WTC11 (cell line): ENCODE data around the gene NOC2L. TPM values are rescaled to one million over a fixed set of nuclear protein-coding genes. Genes with fewer than 3 reads are reported as not detected.

Experiments used
- ATAC-seq: fragments of 200-7000 bp; cut with Tn5 transposase; 2 replicates; pipeline ENCODE4 v1.10.0; 2021; ENCODE audit warnings: mild to moderate bottlenecking, moderate library complexity
- CTCF ChIA-PET: fragments of 300-600 bp; sonication (Branson Sonifier 250); formaldehyde crosslinking; loops from one replicate; lab custom pipeline; 2021; ENCODE audit warnings: antibody characterized with exemption; lab: Charles Lee
- POLR2A ChIA-PET: fragments of 350-600 bp; sonication (Branson Sonifier 250); formaldehyde crosslinking; loops from one replicate; lab custom pipeline; 2021; ENCODE audit warnings: antibody characterized with exemption; lab: Charles Lee
- DNase-seq: peaks from one replicate; pipeline ENCODE4 v3.0.0; 2021; ENCODE audit warnings: low spot score
- H3K27ac Mint-ChIP-seq: 2 replicates; pipeline ENCODE4 v1.8.0; 2021; ENCODE audit warnings: mixed read lengths
- H3K27me3 Mint-ChIP-seq: 2 replicates; pipeline ENCODE4 v1.8.0; 2021; ENCODE audit warnings: low read depth, mild to moderate bottlenecking, moderate library complexity, mixed read lengths
- H3K36me3 Mint-ChIP-seq: 2 replicates; pipeline ENCODE4 v1.8.0; 2021; ENCODE audit warnings: mixed read lengths
- H3K4me1 Mint-ChIP-seq: 2 replicates; pipeline ENCODE4 v1.8.0; 2022; ENCODE audit warnings: mixed read lengths
- H3K4me3 Mint-ChIP-seq: 2 replicates; pipeline ENCODE4 v1.8.0; 2021; ENCODE audit warnings: mild to moderate bottlenecking, moderate library complexity, mixed read lengths
- H3K9me3 Mint-ChIP-seq: 2 replicates; pipeline ENCODE4 v1.8.0; 2021; ENCODE audit warnings: mixed read lengths
- CREB1 ChIP-seq: sonication (generic); formaldehyde crosslinking; IDR thresholded peaks from 2 replicates; pipeline ENCODE4 v1.8.0; 2023; ENCODE audit warnings: mild to moderate bottlenecking, missing genetic modification reagents
- HMGXB4 ChIP-seq: sonication (generic); formaldehyde crosslinking; IDR thresholded peaks from 2 replicates; pipeline ENCODE4 v1.8.1; 2023; ENCODE audit warnings: mild to moderate bottlenecking, moderate library complexity, missing genetic modification reagents
- KAT7 ChIP-seq: sonication (generic); formaldehyde crosslinking; IDR thresholded peaks from 2 replicates; pipeline ENCODE4 v1.8.1; 2023; ENCODE audit warnings: missing genetic modification reagents, mild to moderate bottlenecking, borderline replicate concordance
- MAX ChIP-seq: sonication (generic); formaldehyde crosslinking; IDR thresholded peaks from 2 replicates; pipeline ENCODE4 v1.8.0; 2022; ENCODE audit warnings: mild to moderate bottlenecking, missing genetic modification reagents
- MLX ChIP-seq: sonication (generic); formaldehyde crosslinking; IDR thresholded peaks from 2 replicates; pipeline ENCODE4 v1.8.1; 2023; ENCODE audit warnings: mild to moderate bottlenecking, missing genetic modification reagents, moderate library complexity
- NR1H2 ChIP-seq: sonication (generic); formaldehyde crosslinking; IDR thresholded peaks from 2 replicates; pipeline ENCODE4 v1.9.0; 2021; ENCODE audit warnings: mild to moderate bottlenecking, moderate library complexity, missing genetic modification reagents
- ZMAT4 ChIP-seq: fragments of 250-450 bp; sonication (Bioruptor Pico); IDR thresholded peaks from 2 replicates; pipeline ENCODE4 v1.9.0; 2021; ENCODE audit warnings: mild to moderate bottlenecking
- ZNF263 ChIP-seq: sonication (generic); formaldehyde crosslinking; IDR thresholded peaks from 2 replicates; pipeline ENCODE4 v1.8.1; 2022; ENCODE audit warnings: low read depth, mild to moderate bottlenecking, moderate library complexity, missing genetic modification reagents
- ZNF671 ChIP-seq: fragments of 250-450 bp; sonication (Bioruptor Pico); IDR thresholded peaks from 2 replicates; pipeline ENCODE4 v1.8.0; 2021; ENCODE audit warnings: mild to moderate bottlenecking
- total RNA-seq: library from RNA; stranded (reverse); gene quantifications from 3 replicates; pipeline ENCODE4 v1.2.3, GENCODE V29; 2021
- TF ChIP-seq, protein P1 (sequence below): sonication (generic); formaldehyde crosslinking; IDR thresholded peaks from 2 replicates; pipeline ENCODE4 v1.8.0; 2022; ENCODE audit warnings: missing genetic modification reagents
- TF ChIP-seq, protein P2 (sequence below): sonication (generic); formaldehyde crosslinking; conservative IDR thresholded peaks from 2 replicates; pipeline ENCODE4 v1.8.1; 2022; ENCODE audit warnings: mild to moderate bottlenecking, missing genetic modification reagents

The NOC2L gene
- total RNA-seq, 1 experiment from 2014 or later, result 182 TPM

DNA sequence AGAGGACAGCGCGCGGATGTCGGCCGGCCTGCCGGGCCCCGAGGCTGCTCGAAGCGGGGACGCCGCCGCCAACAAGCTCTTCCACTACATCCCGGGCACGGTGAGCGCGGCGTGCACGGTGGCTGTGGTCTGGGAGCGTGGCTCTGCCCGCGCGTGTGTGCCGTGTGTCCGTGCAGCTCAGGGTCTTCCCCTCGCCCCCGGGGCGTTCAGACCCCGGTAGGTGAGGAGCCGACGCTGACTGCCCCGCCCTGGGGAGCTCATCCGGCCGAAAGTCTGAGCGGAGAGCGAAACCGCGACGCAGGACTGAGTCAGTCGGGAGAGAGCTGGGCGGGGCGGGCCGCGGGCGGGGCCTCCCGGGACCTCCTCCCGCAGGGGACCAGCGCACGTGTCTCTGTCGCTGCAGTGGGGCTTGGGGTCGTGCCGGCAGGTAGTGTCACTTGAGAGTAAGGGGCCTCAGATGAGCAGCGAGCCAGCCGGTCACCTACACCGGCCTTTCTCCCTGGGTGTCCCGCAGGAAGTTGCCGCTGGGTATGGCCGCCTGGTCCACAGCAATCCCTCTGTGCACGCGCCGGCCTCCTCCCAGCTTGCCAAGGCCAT lies 7.7 kb upstream of the NOC2L start (continued):
- TF ChIP-seq HMGXB4 (peak; percentile 26; the same call in 1 of the 2 replicates), NR1H2 (no peak), ZNF263 (CRISPR knock-in tag) (no peak), KAT7 (CRISPR knock-in tag) (no peak), MAX (CRISPR knock-in tag) (peak; percentile 62; the same call in 1 of the 2 replicates), CREB1 (no peak), ZMAT4 (no peak)
- TF ChIP-seq, protein P1, sequence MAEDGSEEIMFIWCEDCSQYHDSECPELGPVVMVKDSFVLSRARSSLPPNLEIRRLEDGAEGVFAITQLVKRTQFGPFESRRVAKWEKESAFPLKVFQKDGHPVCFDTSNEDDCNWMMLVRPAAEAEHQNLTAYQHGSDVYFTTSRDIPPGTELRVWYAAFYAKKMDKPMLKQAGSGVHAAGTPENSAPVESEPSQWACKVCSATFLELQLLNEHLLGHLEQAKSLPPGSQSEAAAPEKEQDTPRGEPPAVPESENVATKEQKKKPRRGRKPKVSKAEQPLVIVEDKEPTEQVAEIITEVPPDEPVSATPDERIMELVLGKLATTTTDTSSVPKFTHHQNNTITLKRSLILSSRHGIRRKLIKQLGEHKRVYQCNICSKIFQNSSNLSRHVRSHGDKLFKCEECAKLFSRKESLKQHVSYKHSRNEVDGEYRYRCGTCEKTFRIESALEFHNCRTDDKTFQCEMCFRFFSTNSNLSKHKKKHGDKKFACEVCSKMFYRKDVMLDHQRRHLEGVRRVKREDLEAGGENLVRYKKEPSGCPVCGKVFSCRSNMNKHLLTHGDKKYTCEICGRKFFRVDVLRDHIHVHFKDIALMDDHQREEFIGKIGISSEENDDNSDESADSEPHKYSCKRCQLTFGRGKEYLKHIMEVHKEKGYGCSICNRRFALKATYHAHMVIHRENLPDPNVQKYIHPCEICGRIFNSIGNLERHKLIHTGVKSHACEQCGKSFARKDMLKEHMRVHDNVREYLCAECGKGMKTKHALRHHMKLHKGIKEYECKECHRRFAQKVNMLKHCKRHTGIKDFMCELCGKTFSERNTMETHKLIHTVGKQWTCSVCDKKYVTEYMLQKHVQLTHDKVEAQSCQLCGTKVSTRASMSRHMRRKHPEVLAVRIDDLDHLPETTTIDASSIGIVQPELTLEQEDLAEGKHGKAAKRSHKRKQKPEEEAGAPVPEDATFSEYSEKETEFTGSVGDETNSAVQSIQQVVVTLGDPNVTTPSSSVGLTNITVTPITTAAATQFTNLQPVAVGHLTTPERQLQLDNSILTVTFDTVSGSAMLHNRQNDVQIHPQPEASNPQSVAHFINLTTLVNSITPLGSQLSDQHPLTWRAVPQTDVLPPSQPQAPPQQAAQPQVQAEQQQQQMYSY (CRISPR knock-in tag), result no peak

DNA sequence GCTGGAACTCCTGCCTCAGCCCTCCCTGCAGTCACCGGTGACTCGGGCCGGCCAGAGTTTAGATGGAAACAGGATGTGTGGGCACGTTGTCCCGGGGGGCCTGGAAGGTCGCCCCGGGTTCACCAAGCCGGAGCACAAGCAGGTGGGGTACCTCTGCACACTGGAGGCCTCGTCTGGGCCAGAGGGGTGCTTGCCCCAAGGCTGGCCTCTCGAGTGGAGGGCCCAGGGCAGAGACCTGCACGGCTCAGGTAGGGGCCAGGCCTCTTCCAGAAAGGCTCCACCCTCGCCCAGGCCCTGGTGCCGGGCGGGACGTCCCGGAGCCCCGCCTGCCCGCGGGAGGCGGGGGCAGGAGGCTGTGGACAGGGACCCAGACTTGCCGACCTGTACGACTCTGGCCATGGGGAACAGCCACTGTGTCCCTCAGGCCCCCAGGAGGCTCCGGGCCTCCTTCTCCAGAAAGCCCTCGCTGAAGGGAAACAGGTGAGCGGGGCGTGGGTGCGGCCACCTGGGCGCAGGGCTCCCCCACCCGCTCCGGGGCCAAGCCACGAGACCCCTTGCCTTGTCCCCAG lies 7.2 kb upstream of the NOC2L start, which contains the start of gene PLEKHN1:
PLEKHN1 (plus strand) TSS at position 348 of the 569 bp plus-strand sequence; CDS start at position 398, 50 bp downstream.
- CTCF ChIA-PET, result interaction anchor here (0.8 to 2.3 kb wide), 12 partner anchors 10 to 325 kb away, joined by 3 to 21 read pairs (median 5); partner anchors contain the start of gene PERM1
- DNase-seq (peak; percentile 50), ATAC-seq (peak; percentile 73)
- 0 out of 2 replicates have a peak, but pooled peaks have one; percentile 20 for TF ChIP-seq ZNF671
- TF ChIP-seq HMGXB4, result peak; percentile 22; the same call in 1 of the 2 replicates
- TF ChIP-seq MLX (CRISPR knock-in tag), result no peak
- Mint-ChIP-seq H3K4me3 (peak within 1 kb of the TSS; percentile 62), H3K9me3 (no peaks in the 10 kb centered on the region; the same call in 1 of the 2 replicates), H3K4me1 (0 out of 2 replicates have a peak, but pooled peaks cover 2% of the 10 kb centered on the region), H3K36me3 (0 out of 2 replicates have a peak, but pooled peaks cover 2% of the 10 kb centered on the region), H3K27ac (no peak within 1 kb of the TSS), H3K27me3 (peaks cover 40% of the 10 kb centered on the region)
- POLR2A ChIA-PET, result interaction anchor here (1.2 kb wide), 1 partner anchor 73 kb away, joined by 4 read pairs; no protein-coding TSS in a partner anchor

- Mint-ChIP-seq H3K9me3 (no peaks in the 10 kb centered on the region; the same call in 1 of the 2 replicates), H3K27ac (no peak overlapping the region), H3K27me3 (peaks cover 40% of the 10 kb centered on the region), H3K4me3 (no peak overlapping the region), H3K4me1 (0 out of 2 replicates have a peak, but pooled peaks cover 3% of the 10 kb centered on the region), H3K36me3 (0 out of 2 replicates have a peak, but pooled peaks cover 2% of the 10 kb centered on the region)
- ChIA-PET POLR2A (no interaction called here), CTCF (no interaction called here)
- DNase-seq, result no peak
- no peak for ATAC-seq
- TF ChIP-seq, protein P2, sequence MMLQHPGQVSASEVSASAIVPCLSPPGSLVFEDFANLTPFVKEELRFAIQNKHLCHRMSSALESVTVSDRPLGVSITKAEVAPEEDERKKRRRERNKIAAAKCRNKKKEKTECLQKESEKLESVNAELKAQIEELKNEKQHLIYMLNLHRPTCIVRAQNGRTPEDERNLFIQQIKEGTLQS (CRISPR knock-in tag), result no peak
These were observed 6.6 kb upstream of the NOC2L start for GRCh38 chr1:965526-966134.
